HG03097 (cell line): ENCODE measurements around the gene ATM.
"Not testable (repeated sequence)": the region's sequence is repeated elsewhere in the genome, so short reads cannot be mapped to it uniquely, and the experiment has no call there.

ENCODE experiments used
- ATAC-seq: cut with Tn5 transposase; IDR thresholded peaks from one replicate; pipeline ENCODE4 v1.9.1; 2021; ENCODE audit not compliant: unreplicated experiment, low FRiP score

ATM gene

DNA sequence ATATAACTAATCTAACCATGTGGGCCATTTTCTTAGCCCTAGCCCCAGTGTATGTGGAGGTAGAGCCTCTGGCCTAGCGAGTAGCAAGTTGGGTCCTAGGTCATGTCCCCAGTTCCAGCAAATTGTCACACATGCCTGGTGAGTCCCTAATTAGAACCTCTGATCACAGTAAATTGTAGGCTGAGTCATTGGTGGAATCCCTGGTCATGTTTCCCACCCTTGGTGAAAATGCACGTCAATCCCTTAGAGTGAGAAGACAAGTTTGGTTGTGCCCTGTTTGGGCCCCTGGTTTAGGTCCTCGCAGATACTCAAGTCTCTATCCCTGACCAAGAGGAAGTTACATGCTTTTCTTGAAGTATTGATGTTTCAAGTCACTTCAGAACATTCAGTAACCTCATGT lies 46.7 kb downstream of the ATM start:
- no peak for ATAC-seq

DNA sequence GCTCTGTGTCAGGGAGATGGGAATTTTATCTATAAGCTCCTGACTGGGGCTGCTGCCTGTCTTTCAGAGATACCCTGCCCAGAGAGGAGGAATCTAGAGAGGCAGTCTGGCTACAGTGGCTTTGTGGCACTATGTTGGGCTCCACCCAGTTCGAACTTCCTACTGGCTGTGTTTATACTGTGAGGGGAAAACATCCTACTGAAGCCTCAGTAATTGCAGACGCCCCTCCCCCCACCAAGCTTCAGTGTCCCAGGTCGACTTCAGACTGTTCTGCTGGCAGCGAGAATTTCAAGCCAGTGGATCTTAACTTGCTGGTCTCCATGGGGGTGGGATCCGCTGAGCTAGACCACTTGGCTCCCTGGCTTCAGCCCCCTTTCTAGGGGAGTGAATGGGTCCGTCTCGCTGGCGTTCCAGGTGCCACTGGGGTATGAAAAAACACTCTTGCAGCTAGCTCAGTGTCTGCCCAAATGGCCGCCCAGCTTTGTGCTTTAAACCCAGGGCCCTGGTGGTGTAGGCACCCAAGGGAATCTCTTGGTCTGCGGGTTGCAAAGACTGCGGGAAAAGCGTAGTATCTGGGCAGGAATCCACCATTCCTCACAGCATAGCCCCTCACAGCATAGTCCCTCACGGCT lies 54.2 kb downstream of the ATM start:
- not testable (repeated sequence) for ATAC-seq

DNA sequence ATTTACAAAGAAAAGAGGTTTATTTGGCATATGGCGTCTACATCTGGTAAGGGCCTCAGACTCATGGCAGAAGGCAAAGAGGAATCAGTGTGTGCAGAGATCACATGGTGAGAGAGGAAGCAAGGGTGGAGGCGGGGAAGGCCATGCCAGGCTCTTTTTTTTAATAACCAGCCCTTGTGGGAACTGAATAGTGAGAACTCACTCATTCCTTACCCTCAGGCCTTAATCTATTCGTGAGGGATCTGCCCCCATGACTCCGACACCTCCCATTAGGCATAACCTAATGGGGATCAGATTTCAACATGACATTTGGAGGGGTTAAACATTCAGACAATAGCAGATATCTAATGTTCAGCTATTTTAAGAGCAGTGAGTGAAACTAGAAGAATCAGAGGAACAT lies 55.7 kb downstream of the ATM start:
- no peak for ATAC-seq

DNA sequence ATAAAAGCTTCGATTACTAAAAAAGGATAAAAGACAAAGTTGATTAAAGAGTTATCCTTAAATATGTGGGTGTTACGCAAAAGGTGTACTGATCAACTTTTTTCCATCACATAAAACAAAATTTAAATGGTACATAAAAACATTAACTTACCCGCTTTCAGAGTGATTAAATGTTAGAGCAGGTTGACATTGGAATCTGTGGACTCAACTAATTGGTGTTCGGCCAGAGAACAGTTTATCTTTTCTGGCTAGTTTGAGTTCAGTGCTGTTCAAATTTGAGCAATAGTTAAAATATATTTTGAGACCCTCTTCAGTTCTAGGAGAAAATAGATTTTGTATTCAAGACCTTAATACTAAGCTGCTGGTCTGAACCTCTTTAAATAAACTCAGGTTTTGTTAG lies 56.1 kb downstream of the ATM start:
- ATAC-seq: no peak

DNA sequence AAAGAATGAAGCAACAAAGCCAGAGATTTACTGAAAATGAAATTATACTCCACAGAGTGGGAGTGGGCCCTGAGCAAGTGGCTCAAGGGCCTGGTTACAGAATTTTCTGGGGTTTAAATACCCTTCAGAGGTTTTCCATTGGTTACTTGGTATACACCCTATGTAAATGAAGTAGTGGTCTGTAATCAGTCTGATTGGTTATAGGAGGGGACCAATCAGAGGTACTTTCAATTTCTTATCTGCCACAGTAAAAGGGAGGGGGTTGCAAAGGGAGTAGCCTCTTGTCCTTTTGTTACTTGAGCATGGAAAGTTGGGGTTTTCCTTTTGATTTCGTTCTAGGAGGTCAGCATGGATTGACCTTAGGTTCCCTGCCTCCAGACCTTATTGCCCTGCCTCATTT lies 63.5 kb downstream of the ATM start:
- ATAC-seq: no peak

DNA sequence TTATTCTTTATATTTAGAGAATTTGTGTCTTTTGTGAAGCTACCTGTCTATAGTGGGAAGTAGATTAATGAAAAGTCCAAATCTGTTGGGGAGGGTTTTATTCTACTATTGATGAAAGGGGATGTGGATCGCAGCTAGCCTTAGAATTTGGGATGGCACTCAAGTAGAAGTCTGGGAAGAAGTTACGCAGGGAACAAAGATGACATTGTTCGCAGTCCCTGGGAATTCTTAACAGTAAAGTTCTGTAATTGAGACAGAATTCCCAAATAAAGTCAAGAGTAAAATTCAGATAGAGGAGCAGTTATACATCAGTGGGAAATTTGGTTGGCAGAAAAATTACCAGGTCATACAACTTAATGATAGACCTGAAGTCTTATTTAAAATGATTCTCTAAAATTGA lies 64.1 kb downstream of the ATM start:
- no peak for ATAC-seq

DNA sequence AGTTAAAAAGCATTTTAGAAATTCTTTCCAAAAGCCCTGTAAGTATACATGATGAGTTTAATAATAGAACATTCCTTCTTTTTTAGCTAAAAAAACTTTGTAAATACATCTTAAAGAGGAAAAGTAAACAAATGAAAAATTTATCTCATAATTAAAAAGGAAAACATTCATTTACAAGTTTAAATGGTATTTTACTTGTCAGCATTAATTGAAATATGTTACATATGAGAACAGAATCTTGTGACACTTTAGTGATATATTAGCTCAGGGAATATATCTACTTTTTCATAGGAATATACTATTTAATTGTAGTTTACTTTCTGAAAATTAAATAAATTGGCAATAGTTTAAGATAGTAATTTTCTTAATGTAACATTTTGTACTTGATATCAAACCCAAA lies 66.2 kb downstream of the ATM start:
- not testable (repeated sequence) for ATAC-seq

DNA sequence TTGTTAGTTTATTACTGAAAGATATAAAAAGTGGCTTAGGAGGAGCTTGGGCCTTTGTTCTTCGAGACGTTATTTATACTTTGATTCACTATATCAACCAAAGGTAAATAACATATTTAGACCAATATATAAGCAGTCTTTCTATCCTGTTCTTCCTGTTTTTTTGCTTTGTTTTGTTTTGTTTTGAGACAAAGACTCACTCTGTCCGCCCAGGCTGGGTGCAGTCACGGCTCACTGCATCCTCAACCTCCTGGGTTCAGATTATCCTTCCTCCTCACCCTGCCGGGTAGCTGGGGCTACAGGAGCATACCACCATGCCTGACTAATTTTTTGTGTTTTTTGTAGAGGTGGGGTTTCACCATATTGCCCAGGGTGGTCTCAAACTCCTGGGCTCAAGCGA lies 66.8 kb downstream of the ATM start:
- no peak for ATAC-seq

DNA sequence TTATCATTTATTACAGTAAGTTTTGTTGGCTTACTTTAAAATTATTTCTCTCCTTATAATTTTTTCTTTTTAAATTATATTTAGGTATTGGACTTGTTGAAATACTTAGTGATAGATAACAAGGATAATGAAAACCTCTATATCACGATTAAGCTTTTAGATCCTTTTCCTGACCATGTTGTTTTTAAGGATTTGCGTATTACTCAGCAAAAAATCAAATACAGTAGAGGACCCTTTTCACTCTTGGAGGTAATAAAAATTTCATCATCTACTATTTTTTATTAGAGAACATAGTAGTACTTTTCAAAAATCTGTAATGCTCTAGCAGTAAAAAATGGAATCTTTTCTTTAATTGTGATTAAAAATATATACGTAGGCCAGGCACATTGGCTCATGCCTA lies 70.4 kb downstream of the ATM start:
- no peak for ATAC-seq

DNA sequence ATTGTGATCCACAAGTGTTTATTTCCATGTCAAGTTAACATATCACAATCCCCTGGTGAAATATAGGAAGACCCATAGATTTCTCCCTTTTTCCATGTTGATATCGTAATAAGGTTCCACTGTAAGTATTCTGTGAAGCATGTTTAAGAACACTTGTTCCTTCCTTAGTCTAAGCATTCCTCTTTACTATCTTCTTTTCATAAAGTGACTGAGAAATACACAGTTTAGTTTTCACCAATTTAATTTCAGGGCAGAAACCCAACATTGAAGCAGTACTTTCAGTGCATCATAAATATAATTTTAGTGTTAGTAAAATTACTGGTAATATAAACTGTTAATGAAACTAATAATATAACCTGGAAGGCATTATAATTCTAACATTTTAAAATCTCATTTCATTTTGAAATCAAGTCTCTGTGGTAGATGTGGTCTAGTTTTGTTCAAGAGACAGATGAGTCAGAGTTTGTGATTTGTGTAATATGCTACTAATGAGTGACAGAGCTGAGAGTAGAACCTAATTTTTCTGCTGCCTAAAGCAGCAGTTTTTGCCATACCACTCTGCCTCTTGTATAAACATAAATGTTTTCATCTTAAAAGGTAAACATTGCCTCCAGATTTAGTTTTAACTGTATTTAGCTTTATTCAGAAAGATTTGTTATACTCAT lies 79.4 kb downstream of the ATM start:
- ATAC-seq: peak; percentile 76

DNA sequence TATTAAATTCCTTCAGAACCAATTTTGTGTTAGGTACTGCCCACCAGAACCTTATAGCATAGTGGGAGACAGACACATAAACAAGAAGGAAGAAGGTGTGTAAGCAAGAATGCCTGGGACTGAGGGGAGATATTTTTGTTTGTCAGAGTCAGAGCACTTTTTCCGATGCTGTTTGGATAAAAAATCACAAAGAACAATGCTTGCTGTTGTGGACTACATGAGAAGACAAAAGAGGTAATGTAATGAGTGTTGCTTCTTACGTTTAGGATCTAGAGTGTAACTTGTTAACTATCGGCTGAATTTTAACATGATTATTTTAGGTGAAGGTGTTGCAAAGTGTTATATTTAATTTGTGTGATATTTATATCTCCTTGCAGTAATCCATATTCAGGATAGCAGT lies 84.9 kb downstream of the ATM start:
- ATAC-seq: no peak

DNA sequence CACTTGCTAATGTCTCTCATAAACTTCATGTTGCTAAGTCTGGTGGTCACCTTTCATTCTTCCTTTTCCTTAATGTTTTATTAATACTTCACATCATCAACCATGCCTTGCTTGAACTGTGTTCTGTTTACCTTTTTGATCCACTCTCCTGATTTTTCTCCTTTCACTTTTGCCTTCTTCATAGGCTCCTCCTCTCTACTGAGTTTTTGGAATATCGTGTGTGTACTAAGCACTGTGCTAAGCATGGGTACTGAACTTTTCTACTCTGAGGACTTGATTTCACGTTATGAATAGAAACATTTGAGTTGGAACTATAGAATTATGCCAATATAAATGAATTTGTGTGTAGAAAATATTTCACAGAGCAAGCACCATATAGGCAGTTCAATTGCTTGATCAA lies 90.6 kb downstream of the ATM start:
- no peak for ATAC-seq

DNA sequence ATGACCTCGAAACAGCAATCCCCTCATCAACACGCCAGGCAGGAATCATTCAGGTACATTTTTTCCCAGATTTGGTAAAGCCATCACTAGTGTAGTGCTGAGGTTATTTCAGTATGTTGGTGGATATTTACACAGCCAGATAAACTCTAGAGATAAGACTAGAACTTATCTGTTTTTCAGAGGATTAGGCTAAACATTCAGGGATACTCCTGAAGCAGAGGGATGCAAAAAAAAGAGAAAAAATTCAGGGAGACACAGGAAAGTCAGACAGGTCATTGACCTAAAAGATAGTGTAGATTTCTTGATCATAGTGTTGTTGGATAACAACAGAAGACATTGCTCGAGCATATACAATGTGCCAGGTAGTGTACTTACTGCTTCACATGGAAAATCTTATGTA lies 93.2 kb downstream of the ATM start:
- no peak for ATAC-seq

DNA sequence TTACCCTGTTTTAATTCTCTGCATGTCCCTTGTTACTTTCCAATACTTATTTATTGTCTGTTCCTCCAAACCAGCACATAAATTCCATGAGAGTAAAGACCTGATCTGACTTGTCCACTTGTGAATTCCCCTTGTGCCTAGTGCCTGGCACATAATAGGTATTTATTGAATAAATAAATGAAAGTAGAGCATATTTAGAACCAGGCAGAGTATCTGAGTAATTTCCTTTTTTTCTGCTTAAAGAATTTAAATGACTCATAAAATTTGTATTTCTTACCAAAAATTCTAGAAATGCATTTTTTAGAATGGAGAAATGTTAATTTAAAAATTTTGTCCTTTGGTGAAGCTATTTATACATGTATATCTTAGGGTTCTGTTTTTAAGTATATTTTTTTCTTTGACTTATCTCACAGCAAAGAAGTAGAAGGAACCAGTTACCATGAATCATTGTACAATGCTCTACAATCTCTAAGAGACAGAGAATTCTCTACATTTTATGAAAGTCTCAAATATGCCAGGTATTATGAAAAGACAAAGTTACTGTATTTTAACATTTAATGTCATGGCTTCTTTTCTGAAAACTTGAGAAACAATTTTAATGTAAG lies 96.8 kb downstream of the ATM start:
- ATAC-seq: no peak

DNA sequence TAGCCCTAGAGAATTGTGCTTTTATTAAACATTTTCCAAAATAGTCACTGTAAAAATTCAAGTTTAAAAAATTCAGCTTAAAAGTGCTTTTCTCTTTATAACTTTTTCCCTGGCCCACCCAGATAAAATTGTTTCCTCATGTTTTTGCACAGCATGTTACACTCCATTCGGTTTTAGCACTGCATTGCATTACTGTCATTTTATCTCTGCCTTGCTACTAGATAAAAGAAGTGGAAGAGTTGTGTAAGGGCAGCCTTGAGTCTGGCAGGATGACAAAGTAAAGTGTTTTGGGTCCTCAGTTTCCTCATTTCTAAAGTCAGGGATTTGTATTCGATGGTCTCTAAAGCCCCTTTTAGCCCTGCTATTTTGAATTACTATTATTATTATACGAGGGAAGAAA lies 99.8 kb downstream of the ATM start:
- ATAC-seq: no peak

DNA sequence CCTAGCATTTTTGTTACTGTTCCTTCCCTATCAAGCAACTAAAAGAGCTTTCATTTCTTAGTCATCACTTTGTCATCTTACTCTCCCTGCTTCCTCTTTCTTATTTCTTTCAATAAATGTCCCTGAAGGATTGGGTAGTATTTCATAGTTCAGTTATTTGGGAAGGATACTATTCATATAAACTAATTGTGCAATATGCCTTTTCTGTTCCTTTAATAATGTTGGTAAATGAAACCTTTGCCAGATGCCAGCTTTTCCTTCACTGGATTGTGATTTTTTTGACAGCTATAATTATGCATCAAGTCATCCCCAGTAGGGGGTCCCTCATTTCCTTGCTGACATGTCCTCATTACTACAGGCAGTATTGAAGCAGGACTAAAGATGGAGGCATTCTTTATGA lies 101.7 kb downstream of the ATM start:
- no peak for ATAC-seq

DNA sequence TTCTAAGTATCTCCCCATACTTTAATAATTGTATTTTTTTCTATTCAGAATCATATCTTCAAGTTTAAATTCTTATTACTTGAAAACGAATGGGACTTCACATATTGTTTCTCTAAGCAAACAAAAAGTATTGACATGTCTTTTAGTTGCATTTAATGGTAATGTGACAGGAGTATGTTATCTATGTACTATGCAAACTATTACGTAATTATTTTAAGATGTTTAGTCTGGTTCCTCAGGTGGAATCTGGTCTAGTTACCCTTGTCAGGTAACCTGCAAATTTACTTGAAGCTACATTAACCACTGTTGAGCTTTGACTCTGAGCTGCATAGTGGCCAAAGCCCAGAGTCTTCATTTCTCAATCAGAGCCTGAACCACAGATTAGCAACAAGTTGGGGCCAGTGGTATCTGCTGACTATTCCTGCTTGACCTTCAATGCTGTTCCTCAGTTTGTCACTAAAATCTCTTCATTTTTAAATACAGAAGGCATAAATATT lies 110.6 kb downstream of the ATM start:
- no peak for ATAC-seq

DNA sequence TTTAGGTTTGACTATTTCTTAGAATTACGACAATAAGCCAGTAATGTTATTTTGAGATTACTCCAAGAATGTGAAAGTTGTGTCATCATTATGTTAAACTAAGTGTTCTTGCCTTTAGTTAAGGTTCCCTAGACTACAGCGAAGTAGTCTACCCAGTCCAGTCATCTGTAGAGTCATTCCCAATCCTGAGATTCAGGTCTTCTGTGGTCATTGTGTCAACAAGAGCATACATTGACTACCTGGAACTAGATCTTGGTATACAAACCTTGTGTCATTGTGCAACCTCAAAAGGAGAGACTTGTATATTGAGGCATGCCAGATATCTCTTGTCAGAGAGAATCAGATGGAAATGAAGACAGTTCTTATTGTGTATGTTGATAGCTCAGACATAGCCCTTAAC lies 115.9 kb downstream of the ATM start:
- no peak for ATAC-seq

DNA sequence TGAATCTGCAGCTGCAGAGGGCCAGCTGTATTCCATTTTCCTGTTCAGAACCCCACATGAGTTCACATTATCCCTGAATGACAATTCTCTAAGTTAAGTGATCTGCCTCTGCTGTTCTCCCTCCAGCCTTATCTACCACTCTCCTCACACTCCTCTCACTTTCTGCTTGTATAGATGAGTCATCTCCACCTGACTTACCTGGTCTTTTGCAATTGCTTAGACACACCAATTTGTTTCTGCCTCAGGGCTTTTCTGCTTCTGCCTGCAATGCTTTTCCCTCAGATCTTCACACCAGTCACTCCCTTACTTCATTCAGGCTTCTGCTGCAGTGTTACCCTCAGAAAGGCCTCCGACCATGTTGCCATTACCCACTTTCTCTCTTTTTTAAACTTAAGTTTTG lies 118.1 kb downstream of the ATM start:
- no peak for ATAC-seq

DNA sequence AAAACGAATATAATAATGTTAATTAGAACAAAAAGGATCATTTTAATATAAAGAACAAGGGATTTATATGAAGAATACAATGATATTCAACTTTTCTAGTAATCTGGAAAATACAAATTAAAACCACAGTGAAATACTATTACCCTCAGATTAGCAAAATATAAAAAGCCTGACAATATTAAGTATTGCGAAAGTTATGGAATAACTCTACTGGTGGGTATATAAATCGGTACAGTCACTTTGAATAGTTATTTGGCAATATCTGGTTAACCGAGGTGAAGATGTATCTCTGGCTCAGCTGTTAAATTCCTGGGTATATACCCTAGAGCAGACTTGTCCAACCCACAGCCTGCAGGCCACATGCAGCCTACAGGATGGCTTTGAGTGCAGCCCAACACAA lies 118.8 kb downstream of the ATM start:
- no peak for ATAC-seq

DNA sequence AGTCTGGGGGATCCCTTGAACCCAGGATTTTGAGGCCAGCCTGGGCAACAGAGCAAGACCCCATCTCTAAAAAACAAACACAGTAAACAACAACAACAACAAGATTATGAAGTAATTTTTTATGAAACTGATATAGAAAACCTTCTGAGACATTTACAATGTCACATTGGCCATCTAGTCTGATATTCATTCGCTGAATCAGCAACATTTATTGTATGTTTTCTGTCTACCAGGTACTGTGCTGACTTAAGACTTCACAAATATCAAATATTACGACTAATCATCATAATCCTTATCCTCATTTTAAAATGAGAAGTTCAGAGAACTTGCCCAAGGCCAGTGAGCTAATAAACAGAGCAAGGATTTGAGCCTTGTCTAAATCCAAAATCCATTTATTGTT lies 120.8 kb downstream of the ATM start:
- no peak for ATAC-seq

DNA sequence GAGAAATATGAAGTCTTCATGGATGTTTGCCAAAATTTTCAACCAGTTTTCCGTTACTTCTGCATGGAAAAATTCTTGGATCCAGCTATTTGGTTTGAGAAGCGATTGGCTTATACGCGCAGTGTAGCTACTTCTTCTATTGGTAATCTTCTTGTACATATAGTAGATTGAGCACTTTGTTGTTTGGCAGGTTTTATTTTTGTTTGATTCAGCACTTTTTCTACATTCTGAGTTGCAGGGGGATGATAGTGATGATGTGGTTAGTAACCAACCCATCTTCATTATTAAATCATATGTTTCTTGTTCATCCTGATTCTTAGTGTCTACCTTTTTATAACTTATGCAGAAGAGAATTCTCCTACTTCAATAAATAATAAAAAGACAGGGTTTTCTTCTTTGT lies 122.9 kb downstream of the ATM start:
- ATAC-seq: no peak
